Natural killer cell (primary cell): ENCODE data around the gene CYP3A7. TPM values are rescaled to one million over a fixed set of nuclear protein-coding genes. Genes with fewer than 3 reads are reported as not detected.
A peak's percentile ranks its signal among the peaks of the same experiment; 100 is the strongest.
"Not testable (repeated sequence)": the region's sequence is repeated elsewhere in the genome, so short reads cannot be mapped to it uniquely, and the experiment has no call there.

Experiments used
- ATAC-seq, 3 donors: fragments of 150-1000 bp in 2 of 3; fragments of 200-7000 bp in 1 of 3; cut with Tn5 transposase; 1 replicate in 1 of 3; 2 replicates in 2 of 3; pipeline ENCODE4 v1.10.0; 2021; ENCODE audit warnings: mild to moderate bottlenecking in 2 of 3, moderate library complexity in 2 of 3
- DNase-seq, 2 donors: peaks; one replicate each; pipeline versions ENCODE4 v3.0.0 to v3.0.0-alpha.2; 2013 to 2021; ENCODE audit warnings: mixed read lengths in 1 of 2
- H3K27ac ChIP-seq: one replicate; pipeline ENCODE4 v1.5.1; 2013; ENCODE audit warnings: mild to moderate bottlenecking, low read length
- H3K27me3 ChIP-seq: one replicate; pipeline ENCODE4 v1.6.1; 2013; ENCODE audit warnings: low read length; ENCODE audit not compliant: control insufficient read depth, insufficient read depth
- H3K36me3 ChIP-seq: one replicate; pipeline ENCODE4 v1.6.1; 2013; ENCODE audit warnings: low read length; ENCODE audit not compliant: control insufficient read depth, insufficient read depth
- H3K4me1 ChIP-seq: one replicate; pipeline ENCODE4 v1.6.1; 2013; ENCODE audit warnings: low read length; ENCODE audit not compliant: control insufficient read depth, insufficient read depth
- H3K4me3 ChIP-seq: one replicate; pipeline ENCODE4 v1.5.1; 2013; ENCODE audit warnings: low read length
- H3K9me3 ChIP-seq: one replicate; pipeline ENCODE4 v1.6.1; 2013; ENCODE audit warnings: low read length; ENCODE audit not compliant: control insufficient read depth, insufficient read depth
- H3K27ac Mint-ChIP-seq, 2 donors: one replicate each; pipeline ENCODE4 v1.8.0; 2022; ENCODE audit warnings: mild to moderate bottlenecking in 2 of 2, mixed read lengths in 2 of 2, moderate library complexity in 1 of 2
- H3K27me3 Mint-ChIP-seq, 2 donors: one replicate each; pipeline ENCODE4 v1.8.0; 2022; ENCODE audit warnings: low read depth in 2 of 2, mixed read lengths in 2 of 2
- H3K36me3 Mint-ChIP-seq: one replicate; pipeline ENCODE4 v1.8.0; 2022; ENCODE audit warnings: mixed read lengths
- H3K4me1 Mint-ChIP-seq, 2 donors: one replicate each; pipeline ENCODE4 v1.8.0; 2022; ENCODE audit warnings: mixed read lengths in 2 of 2
- H3K4me3 Mint-ChIP-seq: one replicate; pipeline ENCODE4 v1.8.0; 2022; ENCODE audit warnings: mild to moderate bottlenecking, moderate library complexity, mixed read lengths
- H3K9me3 Mint-ChIP-seq, 2 donors: one replicate each; pipeline ENCODE4 v1.8.0; 2022; ENCODE audit warnings: mixed read lengths in 2 of 2
- WGBS: methylation state at CpG from one replicate; pipeline ENCODE4 v1.1.7; 2013; ENCODE audit warnings: missing lambda C conversion rate; ENCODE audit not compliant: insufficient coverage; 5-methylcytosine and 5-hydroxymethylcytosine counted together
- intact Hi-C: fragments of 100-400 bp; cut with micrococcal nuclease; formaldehyde crosslinking; loops from one replicate; pipeline ENCODE4 v1.14.2; 2022
- total RNA-seq, 4 donors: library from RNA; stranded (reverse); fragments of 120-200 nt in 1 of 4; gene quantifications; one replicate each; pipeline versions ENCODE4 v1.2.3 to v1.2.4, GENCODE V29; 2013 to 2022
- TF ChIP-seq, protein P1 (sequence below): fragments of 200-600 bp; IDR thresholded peaks from one replicate; pipeline ENCODE4 v1.8.0; 2022; ENCODE audit warnings: antibody characterized with exemption

Gene CYP3A7
- total RNA-seq, 3 donors from 2014 or later (not counting 1 experiment from before 2014, with no cell fraction given): not detected

DNA sequence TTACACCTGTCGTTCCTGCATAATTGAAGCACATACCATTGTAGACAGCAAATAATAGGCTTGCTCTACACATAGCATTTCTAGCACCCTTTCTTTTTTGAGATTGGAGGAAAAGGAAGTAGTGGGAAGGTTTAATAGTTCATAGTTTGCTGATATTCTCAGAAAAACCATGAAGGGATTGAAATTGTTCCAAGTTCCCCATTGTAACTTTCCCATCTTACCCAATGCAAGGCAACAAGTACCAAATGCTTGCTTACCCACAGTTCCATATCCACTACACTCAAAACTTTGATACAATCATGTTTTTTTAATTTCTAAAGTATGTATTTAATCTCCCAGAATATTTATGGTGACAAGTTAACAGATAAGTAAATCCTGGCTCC is 69.0 kb downstream of the CYP3A7 start:
- Histone ChIP-seq H3K27me3 (no peaks in the 10 kb centered on the region), H3K4me3 (no peak overlapping the region), H3K27ac (no peak overlapping the region), H3K9me3 (no peaks in the 10 kb centered on the region), H3K4me1 (no peaks in the 10 kb centered on the region), H3K36me3 (no peaks in the 10 kb centered on the region)
- Mint-ChIP-seq H3K27ac (no peak overlapping the region), H3K27me3 (no peaks in the 10 kb centered on the region), H3K4me1 (no peaks in the 10 kb centered on the region), H3K9me3 (no peaks in the 10 kb centered on the region), H3K36me3 (peaks cover 14% of the 10 kb centered on the region), H3K4me3 (no peak overlapping the region)
- TF ChIP-seq, protein P1, sequence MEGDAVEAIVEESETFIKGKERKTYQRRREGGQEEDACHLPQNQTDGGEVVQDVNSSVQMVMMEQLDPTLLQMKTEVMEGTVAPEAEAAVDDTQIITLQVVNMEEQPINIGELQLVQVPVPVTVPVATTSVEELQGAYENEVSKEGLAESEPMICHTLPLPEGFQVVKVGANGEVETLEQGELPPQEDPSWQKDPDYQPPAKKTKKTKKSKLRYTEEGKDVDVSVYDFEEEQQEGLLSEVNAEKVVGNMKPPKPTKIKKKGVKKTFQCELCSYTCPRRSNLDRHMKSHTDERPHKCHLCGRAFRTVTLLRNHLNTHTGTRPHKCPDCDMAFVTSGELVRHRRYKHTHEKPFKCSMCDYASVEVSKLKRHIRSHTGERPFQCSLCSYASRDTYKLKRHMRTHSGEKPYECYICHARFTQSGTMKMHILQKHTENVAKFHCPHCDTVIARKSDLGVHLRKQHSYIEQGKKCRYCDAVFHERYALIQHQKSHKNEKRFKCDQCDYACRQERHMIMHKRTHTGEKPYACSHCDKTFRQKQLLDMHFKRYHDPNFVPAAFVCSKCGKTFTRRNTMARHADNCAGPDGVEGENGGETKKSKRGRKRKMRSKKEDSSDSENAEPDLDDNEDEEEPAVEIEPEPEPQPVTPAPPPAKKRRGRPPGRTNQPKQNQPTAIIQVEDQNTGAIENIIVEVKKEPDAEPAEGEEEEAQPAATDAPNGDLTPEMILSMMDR: no peak
- intact Hi-C loops: no loop called here
- ATAC-seq (no peak), DNase-seq (no peak)
- WGBS: 71% methylated on average over 1 of the region's 1 CpG

DNA sequence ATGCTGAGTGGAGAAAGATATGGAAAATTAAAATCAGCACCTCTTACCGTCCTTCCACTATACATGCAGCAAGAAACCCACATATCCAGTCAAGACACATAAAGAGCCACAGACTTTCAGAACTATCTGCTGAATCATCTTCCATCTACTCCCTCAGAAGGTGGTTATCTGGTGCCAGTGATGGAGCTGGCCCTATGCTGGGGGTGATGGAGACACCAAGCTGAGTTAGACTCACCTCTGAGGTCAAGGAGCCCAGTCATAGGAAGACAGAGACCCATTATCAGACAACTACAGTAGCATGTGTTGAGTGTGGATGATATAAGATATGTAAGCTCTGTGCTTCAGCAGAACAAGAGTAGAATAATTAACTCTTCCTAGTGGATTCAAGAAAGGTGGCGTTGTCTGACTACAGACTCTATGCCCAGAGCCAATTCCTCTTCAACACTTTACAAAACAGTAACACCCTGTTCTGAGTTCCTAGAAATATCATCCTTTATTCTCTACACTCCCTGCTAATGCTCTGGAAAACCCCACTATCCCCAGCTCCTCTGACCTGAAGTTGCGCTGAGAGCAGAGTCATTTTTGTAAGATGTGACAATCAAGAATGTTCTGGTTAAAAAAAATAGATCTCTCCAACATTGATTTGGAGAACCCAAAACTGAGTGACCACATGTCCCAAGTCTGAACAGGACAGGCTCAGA is 69.5 kb downstream of the CYP3A7 start:
- Histone ChIP-seq H3K27ac (no peak overlapping the region), H3K9me3 (no peaks in the 10 kb centered on the region), H3K4me3 (no peak overlapping the region), H3K27me3 (no peaks in the 10 kb centered on the region), H3K4me1 (no peaks in the 10 kb centered on the region), H3K36me3 (no peaks in the 10 kb centered on the region)
- no peaks in the 10 kb centered on the region for H3K9me3 Mint-ChIP-seq
- intact Hi-C loops: no loop called here
- TF ChIP-seq, protein P1: no peak
- H3K4me1 Mint-ChIP-seq: no peaks in the 10 kb centered on the region
- no peak overlapping the region for H3K4me3 Mint-ChIP-seq
- ATAC-seq: peak in 1 of 3 donors; percentile 5
- DNase-seq: no peak
- no peaks in the 10 kb centered on the region for H3K27me3 Mint-ChIP-seq
- H3K27ac Mint-ChIP-seq: no peak overlapping the region
- H3K36me3 Mint-ChIP-seq: peaks cover 14% of the 10 kb centered on the region
- 94% methylated on average over 1 of the region's 3 CpGs for WGBS

GRCh38 chr7:99657879-99658278 is 77.1 kb downstream of the CYP3A7 start:
- H3K4me1 Mint-ChIP-seq, H3K4me3 Mint-ChIP-seq, H3K36me3 Mint-ChIP-seq, H3K27me3 ChIP-seq, DNase-seq, H3K4me3 ChIP-seq, ATAC-seq, H3K27ac ChIP-seq, H3K27me3 Mint-ChIP-seq, H3K9me3 ChIP-seq, H3K36me3 ChIP-seq, H3K9me3 Mint-ChIP-seq, intact Hi-C loops, H3K27ac Mint-ChIP-seq, H3K4me1 ChIP-seq: not testable (repeated sequence)
- 90% methylated on average over 3 of the region's 5 CpGs for WGBS

Other genes starting within 250 kb of the CYP3A7 start
- gene ZNF394, start 234.9 kb downstream of the CYP3A7 start, total RNA-seq: 100 to 1,000 TPM; 188 to 237 (median 215) TPM
- 1 to 10 TPM; 6.8 to 9.7 (median 7.4) TPM for gene ZKSCAN5, start 230.5 kb downstream of the CYP3A7 start, total RNA-seq
- 1 to 10 TPM; 2.3 to 3.1 (median 2.6) TPM for gene FAM200A, start 183.1 kb downstream of the CYP3A7 start, total RNA-seq
- 100 to 1,000 TPM; 171 to 214 (median 196) TPM for gene ZNF655, start 176.6 kb downstream of the CYP3A7 start, total RNA-seq
- 1 to 10 TPM; 1.4 to 2.5 (median 2.0) TPM for gene TMEM225B, start 136.9 kb downstream of the CYP3A7 start, total RNA-seq
- gene ZSCAN25, start 118.2 kb downstream of the CYP3A7 start, total RNA-seq: 10 to 100 TPM; 24.4 to 37.4 (median 27.8) TPM
- gene CYP3A5, start 55.2 kb downstream of the CYP3A7 start, total RNA-seq: under 1 TPM in 1 of 3 donors, not detected in 2; 0.14 TPM
- gene CYP3A4, start 49.0 kb upstream of the CYP3A7 start, total RNA-seq: not detected
- not detected for gene CYP3A43, start 92.8 kb upstream of the CYP3A7 start, total RNA-seq
- gene OR2AE1, start 141.8 kb upstream of the CYP3A7 start, total RNA-seq: not detected
- gene TRIM4, start 184.3 kb upstream of the CYP3A7 start, total RNA-seq: 10 to 100 TPM; 16.8 to 28.1 (median 22.4) TPM
- gene GJC3, start 194.4 kb upstream of the CYP3A7 start, total RNA-seq: not detected
- gene AZGP1, start 240.8 kb upstream of the CYP3A7 start, total RNA-seq: not detected